ENCODE measurements around the gene VRK3.

DNA sequence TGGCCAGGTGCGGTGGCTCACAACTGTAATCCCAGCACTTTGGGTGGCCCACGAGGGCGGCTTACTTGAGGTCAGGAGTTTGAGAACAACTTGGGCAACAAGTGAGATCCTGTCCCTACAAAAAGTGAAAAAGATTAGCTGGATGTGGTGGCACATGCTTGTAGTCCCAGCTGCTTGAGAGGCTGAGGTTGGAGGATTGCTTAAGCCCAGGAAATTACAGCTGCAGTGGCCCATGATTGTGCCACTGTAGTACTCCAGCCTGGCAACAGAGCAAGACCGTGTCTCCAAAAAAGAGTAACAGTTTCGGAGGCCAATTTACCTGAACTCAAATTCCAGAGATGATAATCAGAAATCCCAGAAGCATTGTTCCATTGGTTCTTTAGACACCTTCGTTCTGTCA, 5.1 kb upstream of the VRK3 start:
- TF ChIP-seq, protein P1, sequence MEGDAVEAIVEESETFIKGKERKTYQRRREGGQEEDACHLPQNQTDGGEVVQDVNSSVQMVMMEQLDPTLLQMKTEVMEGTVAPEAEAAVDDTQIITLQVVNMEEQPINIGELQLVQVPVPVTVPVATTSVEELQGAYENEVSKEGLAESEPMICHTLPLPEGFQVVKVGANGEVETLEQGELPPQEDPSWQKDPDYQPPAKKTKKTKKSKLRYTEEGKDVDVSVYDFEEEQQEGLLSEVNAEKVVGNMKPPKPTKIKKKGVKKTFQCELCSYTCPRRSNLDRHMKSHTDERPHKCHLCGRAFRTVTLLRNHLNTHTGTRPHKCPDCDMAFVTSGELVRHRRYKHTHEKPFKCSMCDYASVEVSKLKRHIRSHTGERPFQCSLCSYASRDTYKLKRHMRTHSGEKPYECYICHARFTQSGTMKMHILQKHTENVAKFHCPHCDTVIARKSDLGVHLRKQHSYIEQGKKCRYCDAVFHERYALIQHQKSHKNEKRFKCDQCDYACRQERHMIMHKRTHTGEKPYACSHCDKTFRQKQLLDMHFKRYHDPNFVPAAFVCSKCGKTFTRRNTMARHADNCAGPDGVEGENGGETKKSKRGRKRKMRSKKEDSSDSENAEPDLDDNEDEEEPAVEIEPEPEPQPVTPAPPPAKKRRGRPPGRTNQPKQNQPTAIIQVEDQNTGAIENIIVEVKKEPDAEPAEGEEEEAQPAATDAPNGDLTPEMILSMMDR (conservative IDR thresholded peaks at IDR 0.05 in 1 of 2, IDR thresholded peaks at IDR 0.05 in 1 of 2; ENCODE audit: extremely low read depth in 1 of 2, insufficient read depth in 1 of 2, low read depth in 1 of 2, low read length in 2 of 2), result no peak
- TF ChIP-seq EZH2 (IDR thresholded peaks at IDR 0.05; ENCODE audit: borderline replicate concordance, low read length), result no peak

Measured in mammary epithelial cell (primary cell).